Glomerular endothelial cell (primary cell): ENCODE results near the gene SLC25A21. TPM values are rescaled to one million over a fixed set of nuclear protein-coding genes. Genes with fewer than 3 reads are reported as not detected.

Experiments used
- total RNA-seq: library from RNA; depleted of rRNA; stranded (reverse); fragments of >200 nt; gene quantifications from 2 replicates; pipeline ENCODE4 v1.2.3, GENCODE V29; 2015

Gene SLC25A21
- total RNA-seq, 1 donor from 2014 or later, result 0.58 TPM

Other genes starting within 250 kb of the SLC25A21 start
- 12.3 and 16.0 TPM in 2 replicates for gene MIPOL1, start 25.3 kb upstream of the SLC25A21 start, total RNA-seq